Stimulated activated naive B cell treated with anti-CD40 and anti-IgM and Interleukin-4, amounts not matched to agents 10 μg/mL and 1 μg/mL and 100 μg/mL, for 72 hours (primary cell): ENCODE data around the gene TBATA.
"Not testable (repeated sequence)": the region's sequence is repeated elsewhere in the genome, so short reads cannot be mapped to it uniquely, and the experiment has no call there.

Experiments used
- ATAC-seq, 2 donors: fragments of 150-1000 bp; cut with Tn5 transposase; replicated peaks; 2 replicates each; pipeline ENCODE4 v1.10.0; 2021; ENCODE audit warnings: moderate library complexity in 1 of 2
- DNase-seq: peaks from one replicate; pipeline ENCODE4 v3.0.0; 2021
- H3K27ac Mint-ChIP-seq: one replicate; pipeline ENCODE4 v1.8.0; 2022; ENCODE audit warnings: mild to moderate bottlenecking, mixed read lengths
- H3K27me3 Mint-ChIP-seq, 2 donors: one replicate each; pipeline ENCODE4 v1.8.0; 2022; ENCODE audit warnings: mixed read lengths in 2 of 2
- H3K36me3 Mint-ChIP-seq, 2 donors: one replicate each; pipeline ENCODE4 v1.8.0; 2022; ENCODE audit warnings: mixed read lengths in 2 of 2, mild to moderate bottlenecking in 1 of 2
- H3K4me1 Mint-ChIP-seq, 2 donors: one replicate each; pipeline ENCODE4 v1.8.0; 2022; ENCODE audit warnings: mixed read lengths in 2 of 2, mild to moderate bottlenecking in 1 of 2
- H3K4me3 Mint-ChIP-seq, 2 donors: one replicate each; pipeline ENCODE4 v1.8.0; 2022; ENCODE audit warnings: mild to moderate bottlenecking in 2 of 2, mixed read lengths in 2 of 2, moderate library complexity in 1 of 2
- H3K9me3 Mint-ChIP-seq, 2 donors: one replicate each; pipeline ENCODE4 v1.8.0; 2022; ENCODE audit warnings: mixed read lengths in 2 of 2, mild to moderate bottlenecking in 1 of 2

The TBATA gene

DNA sequence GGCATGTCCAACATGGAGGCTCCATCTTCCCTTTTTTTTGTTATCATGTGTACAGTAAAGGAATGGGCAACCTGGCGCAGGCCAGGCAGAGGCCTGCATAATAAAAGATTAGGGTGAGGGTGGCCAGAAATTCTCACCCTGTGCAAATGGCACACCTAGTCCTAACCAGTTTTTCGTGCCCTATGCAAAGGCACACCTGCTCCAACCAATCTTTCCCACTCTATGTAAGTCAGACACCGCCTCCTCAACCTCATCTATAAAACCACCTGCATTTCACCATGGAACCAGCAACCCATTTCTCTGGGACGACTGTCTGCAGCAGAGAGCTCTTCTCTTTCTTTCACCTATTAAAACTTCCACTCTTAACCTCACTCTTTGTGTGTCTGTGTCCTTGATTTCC, 16.1 kb downstream of the TBATA start:
- H3K4me3 Mint-ChIP-seq, result no peak overlapping the region
- peaks cover 6 to 12% of the 10 kb centered on the region in 2 donors for H3K27me3 Mint-ChIP-seq
- peaks cover 13 to 16% of the 10 kb centered on the region in 2 donors for H3K9me3 Mint-ChIP-seq
- H3K36me3 Mint-ChIP-seq, result peaks cover 0 to 2% of the 10 kb centered on the region in 2 donors
- H3K4me1 Mint-ChIP-seq, result no peaks in the 10 kb centered on the region
- ATAC-seq, result no peak
- DNase-seq, result no peak
- H3K27ac Mint-ChIP-seq, result no peak overlapping the region

DNA sequence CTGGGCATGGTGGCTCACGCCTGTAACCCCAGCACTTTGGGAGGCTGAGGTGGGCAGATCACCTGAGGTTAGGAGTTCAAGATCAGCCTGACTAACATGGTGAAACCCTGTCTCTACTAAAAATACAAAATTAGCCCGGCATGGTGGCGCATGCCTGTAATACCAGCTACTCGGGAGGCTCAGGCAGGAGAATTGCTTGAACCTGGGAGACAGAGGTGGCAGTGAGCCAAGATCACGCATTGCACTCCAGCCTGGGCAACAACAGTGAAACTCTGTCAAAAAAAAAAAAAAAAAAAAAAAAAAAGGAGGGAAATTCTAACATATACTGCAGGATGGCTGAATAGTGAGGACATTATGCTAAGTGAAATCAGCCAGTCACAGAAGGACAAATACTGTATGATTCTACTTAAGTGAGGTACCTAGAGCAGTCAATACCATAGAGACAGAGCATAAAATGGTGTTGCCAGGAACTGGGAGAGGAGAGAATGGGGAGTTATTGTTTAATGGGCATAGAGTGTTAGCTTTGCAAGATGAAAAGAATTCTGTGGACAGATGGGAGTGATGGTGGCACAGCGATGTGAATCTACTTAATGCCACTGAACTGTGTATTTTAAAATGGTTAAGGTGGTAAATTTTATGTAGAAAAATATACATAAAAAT, 17.0 kb downstream of the TBATA start:
- not testable (repeated sequence) for ATAC-seq, H3K27ac Mint-ChIP-seq, H3K36me3 Mint-ChIP-seq, H3K4me1 Mint-ChIP-seq, H3K4me3 Mint-ChIP-seq, DNase-seq
- Mint-ChIP-seq H3K9me3 (peaks cover 13 to 16% of the 10 kb centered on the region in 2 donors), H3K27me3 (peaks cover 6 to 12% of the 10 kb centered on the region in 2 donors)

DNA sequence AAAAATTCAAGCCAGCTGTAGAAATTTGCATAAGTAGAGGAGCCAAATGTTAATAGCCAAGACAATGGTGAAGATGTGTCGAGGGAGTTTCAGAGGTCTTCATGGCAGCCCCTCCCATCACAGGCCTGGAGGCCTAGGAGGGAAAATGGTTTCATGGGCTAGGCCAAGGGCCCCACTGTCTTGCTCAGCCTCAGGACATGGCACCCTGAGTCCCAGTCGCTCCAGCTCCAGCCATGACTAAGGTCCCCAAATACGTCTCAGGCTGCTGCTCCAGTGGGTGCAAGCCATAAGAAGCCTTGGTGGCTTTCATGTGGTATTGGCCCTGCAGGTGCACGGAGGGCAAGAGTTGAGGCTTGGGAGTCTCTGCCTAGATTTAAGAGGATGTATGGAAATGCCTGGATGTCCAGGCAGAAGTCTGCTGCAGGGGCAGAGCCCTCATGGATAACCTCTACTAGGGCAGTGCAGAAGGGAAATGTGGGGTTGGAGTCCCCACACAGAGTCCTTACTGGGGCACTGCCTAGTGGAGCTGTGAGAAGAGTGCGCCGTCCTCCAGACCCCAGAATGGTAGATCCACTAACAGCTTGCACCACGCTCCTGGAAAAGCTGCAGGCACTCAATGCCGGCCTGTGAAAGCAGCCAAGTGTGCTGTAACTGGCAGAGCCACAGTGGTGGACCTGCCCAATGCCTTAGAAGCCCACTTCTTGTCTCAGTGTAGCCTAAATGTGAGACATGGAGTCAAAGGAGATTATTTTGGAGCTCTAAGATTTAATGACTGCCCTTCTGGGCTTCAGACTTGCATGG, 19.2 kb downstream of the TBATA start:
- ATAC-seq, result no peak
- H3K36me3 Mint-ChIP-seq, result peaks cover 0 to 2% of the 10 kb centered on the region in 2 donors

DNA sequence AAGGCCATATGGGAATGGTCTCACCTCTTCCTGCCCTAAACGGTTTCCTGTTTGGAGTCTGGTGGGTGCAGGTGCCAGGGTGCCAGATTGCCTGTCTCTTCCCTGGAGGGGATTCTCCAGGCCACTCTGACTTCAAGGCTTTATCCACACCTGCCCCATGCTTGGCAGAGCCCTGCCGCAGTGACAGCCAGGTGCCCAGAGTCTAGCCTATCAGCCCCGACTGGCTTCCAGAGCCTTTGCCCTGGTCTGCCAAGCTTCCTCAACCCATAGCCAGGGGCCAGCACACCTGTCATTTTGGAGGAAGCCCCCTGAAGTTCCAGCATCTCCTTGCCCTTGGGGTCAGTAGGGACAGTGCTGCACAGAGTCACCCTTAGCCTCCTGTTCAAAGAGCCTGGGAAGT, 21.6 kb downstream of the TBATA start:
- no peak overlapping the region for H3K27ac Mint-ChIP-seq
- ATAC-seq (no peak), DNase-seq (no peak)
- H3K9me3 Mint-ChIP-seq, result peaks cover 13 to 16% of the 10 kb centered on the region in 2 donors
- peaks cover 13 to 23% of the 10 kb centered on the region in 2 donors for H3K27me3 Mint-ChIP-seq
- H3K4me3 Mint-ChIP-seq, result no peak overlapping the region
- H3K4me1 Mint-ChIP-seq, result peaks cover 0 to 5% of the 10 kb centered on the region in 2 donors
- H3K36me3 Mint-ChIP-seq, result peaks cover 0 to 2% of the 10 kb centered on the region in 2 donors

More for the DNA sequence above, 19.2 kb downstream of the TBATA start:
- no peak overlapping the region for H3K27ac Mint-ChIP-seq
- DNase-seq, result no peak
- H3K27me3 Mint-ChIP-seq, result peaks cover 13 to 18% of the 10 kb centered on the region in 2 donors
- no peaks in the 10 kb centered on the region for H3K4me1 Mint-ChIP-seq
- H3K9me3 Mint-ChIP-seq, result peaks cover 13 to 16% of the 10 kb centered on the region in 2 donors
- H3K4me3 Mint-ChIP-seq, result no peak overlapping the region

DNA sequence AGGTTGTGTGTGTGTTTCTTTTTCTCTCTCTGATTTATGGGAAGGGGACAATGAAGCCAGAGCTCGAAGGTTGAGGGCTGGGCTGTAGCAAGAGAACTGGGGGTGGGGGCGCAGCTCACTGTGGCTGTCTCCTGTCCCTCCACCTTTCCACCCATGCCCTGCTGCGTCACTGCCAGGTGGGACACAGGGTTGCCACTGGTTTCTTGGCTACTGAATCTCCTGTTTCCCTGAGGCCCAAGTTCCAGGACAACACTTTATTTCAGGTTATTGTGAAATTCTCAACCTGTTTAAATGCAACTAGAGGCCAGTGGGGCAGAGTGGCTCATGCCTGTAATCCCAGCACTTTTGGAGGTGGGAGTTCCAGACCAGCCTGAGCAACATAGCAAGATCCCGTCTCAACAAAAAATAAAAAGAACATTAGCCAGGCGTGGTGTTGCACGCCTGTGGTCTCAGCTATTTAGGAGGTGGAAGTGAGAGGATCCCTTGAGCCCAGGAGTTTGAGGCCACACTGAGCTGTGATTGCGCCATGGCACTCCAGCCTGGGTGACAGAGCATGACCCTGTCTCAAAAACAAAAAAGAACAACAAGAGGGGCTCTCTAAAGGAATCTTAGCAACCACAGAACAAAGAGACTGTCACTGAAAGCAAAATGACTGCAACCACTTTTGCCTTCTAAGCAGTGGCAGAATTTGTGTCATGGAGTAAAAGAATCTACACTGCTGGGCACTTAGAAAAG, 22.6 kb downstream of the TBATA start:
- H3K27me3 Mint-ChIP-seq, result peaks cover 13 to 20% of the 10 kb centered on the region in 2 donors
- ATAC-seq (no peak), DNase-seq (no peak)
- H3K27ac Mint-ChIP-seq, result no peak overlapping the region
- H3K4me3 Mint-ChIP-seq, result no peak overlapping the region
- peaks cover 0 to 2% of the 10 kb centered on the region in 2 donors for H3K36me3 Mint-ChIP-seq
- peaks cover 0 to 5% of the 10 kb centered on the region in 2 donors for H3K4me1 Mint-ChIP-seq
- H3K9me3 Mint-ChIP-seq, result peaks cover 13 to 16% of the 10 kb centered on the region in 2 donors

DNA sequence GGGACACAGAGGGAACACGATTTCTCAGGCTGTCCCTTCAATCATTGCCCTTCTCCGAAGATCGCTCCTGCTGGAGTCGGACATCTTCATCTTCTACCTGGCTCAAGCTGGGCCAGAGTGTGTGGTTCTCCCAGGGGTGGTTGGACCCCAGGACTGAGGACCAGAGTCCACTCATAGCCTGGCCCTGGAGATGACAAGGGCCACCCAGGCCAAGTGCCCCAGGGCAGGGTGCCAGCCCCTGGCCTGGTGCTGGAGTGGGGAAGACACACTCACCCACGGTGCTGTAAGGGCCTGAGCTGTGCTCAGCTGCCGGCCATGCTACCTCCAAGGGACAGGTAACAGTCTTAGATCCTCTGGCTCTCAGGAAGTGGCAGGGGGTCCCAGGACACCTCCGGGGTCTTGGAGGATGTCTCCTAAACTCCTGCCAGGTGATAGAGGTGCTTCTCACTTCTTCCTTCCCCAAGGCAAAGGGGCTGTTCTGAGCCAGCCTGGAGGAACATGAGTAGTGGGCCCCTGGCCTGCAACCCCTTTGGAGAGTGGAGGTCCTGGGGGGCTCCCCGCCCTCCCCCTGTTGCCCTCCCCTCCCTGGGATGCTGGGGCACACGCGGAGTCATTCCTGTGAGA, 23.3 kb downstream of the TBATA start:
- Mint-ChIP-seq H3K27me3 (peaks cover 13 to 15% of the 10 kb centered on the region in 2 donors), H3K9me3 (peaks cover 12 to 14% of the 10 kb centered on the region in 2 donors), H3K27ac (no peak overlapping the region), H3K4me1 (peaks cover 0 to 5% of the 10 kb centered on the region in 2 donors), H3K4me3 (no peak overlapping the region), H3K36me3 (peaks cover 0 to 2% of the 10 kb centered on the region in 2 donors)
- DNase-seq (no peak), ATAC-seq (no peak)

DNA sequence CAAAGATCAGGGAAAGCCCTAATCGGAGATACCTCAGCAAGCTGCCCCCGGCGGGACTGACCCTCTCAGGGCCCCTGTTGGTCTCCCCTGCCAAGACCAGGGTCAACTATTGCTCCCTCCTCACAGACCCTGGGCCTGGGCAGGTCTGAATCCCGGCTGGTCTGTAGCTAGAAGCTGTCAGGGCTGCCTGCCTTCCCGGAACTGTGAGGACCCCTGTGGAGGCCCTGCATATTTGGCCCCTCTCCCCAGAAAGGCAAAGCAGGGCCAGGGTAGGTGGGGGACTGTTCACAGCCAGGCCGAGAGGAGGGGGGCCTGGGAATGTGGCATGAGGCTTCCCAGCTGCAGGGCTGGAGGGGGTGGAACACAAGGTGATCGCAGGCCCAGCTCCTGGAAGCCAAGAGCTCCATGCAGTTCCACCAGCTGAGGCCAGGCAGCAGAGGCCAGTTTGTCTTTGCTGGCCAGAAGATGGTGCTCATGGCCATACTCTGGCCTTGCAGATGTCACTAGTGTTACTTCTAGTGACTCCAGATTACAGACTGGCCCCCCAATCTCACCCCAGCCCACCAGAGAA, 24.1 kb downstream of the TBATA start:
- Mint-ChIP-seq H3K9me3 (peaks cover 7 to 8% of the 10 kb centered on the region in 2 donors), H3K4me1 (peaks cover 0 to 5% of the 10 kb centered on the region in 2 donors), H3K36me3 (no peaks in the 10 kb centered on the region), H3K27me3 (peaks cover 7 to 11% of the 10 kb centered on the region in 2 donors), H3K4me3 (no peak overlapping the region), H3K27ac (no peak overlapping the region)
- no peak for ATAC-seq
- DNase-seq, result no peak

DNA sequence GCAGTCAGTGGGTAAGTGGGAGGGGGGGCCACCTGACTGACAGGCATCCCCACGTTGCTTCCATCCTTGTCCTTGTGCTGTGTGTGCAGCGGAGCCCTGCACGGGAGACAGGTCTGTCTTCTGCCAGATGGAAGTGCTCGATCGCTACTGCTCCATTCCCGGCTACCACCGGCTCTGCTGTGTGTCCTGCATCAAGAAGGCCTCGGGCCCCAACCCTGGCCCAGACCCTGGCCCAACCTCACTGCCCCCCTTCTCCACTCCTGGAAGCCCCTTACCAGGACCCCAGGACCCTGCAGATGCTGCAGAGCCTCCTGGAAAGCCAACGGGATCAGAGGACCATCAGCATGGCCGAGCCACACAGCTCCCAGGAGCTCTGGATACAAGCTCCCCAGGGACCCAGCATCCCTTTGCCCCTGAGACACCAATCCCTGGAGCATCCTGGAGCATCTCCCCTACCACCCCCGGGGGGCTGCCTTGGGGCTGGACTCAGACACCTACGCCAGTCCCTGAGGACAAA, 24.8 kb downstream of the TBATA start:
- Mint-ChIP-seq H3K4me3 (no peak overlapping the region), H3K27me3 (peaks cover 7 to 11% of the 10 kb centered on the region in 2 donors), H3K27ac (no peak overlapping the region), H3K36me3 (no peaks in the 10 kb centered on the region), H3K4me1 (peaks cover 0 to 5% of the 10 kb centered on the region in 2 donors), H3K9me3 (peaks cover 3 to 4% of the 10 kb centered on the region in 2 donors)
- ATAC-seq (no peak), DNase-seq (no peak)

DNA sequence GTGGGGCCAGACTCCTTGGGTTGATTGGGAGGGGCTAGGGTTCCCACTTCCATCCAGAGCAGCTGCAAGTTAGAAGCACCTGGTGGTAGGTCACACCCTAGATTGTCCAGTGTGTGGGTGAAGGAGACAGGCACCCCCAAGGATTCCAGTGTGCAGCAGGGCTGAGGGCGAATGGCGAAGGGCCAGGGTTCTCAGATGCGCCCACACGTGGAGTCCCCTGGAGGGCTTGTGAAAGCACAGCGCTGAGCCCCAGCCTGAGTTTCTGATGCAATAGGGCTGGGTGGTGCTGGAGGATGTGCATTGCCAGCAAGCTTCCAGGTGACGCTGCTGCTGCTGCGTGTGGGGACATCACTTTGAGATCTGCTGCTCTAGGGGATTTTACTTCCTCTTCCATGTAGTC, 25.4 kb downstream of the TBATA start:
- Mint-ChIP-seq H3K27me3 (peaks cover 7 to 11% of the 10 kb centered on the region in 2 donors), H3K9me3 (no peaks in the 10 kb centered on the region), H3K4me3 (no peak overlapping the region), H3K27ac (no peak overlapping the region), H3K36me3 (no peaks in the 10 kb centered on the region), H3K4me1 (peaks cover 0 to 5% of the 10 kb centered on the region in 2 donors)
- DNase-seq (no peak), ATAC-seq (no peak)

DNA sequence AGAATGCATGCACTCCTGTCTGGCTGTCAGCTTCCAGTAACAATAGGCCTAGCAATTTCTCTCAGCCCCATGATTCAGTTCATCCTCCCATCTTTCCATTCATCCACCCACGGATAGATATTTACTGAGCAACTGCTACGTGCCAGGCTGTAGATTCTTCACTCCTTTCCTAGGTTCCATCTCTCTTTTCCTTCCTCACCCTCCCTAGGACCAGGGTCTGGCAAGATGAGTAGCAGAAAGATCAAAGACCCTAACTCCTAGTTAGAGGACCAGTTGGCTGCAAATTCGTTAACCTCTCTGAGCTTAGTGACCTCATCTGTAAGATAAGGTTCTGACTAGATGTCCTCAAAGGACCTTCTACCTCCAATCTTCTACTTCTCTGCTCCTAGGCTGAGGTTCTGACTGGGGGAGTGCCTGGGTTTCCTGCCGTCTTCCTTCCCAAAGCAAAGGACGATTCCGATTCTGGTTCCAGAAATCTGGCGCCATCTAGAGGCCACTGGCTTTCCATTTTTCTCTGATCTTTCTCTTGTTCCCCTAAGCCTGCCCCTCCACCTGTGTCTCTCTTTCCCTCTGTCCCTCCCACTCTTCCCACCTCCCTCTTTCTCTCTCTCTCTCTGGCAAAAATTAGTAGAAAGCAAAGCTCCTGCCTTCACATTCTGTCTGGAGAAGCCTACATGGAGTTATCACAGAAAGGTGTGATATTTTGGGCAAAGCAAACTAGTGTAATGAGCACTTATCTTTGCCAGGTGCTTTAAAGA, 26.2 kb downstream of the TBATA start:
- ATAC-seq (peak; percentile 57 to 62), DNase-seq (peak; percentile 17)
- Mint-ChIP-seq H3K27ac (no peak overlapping the region), H3K9me3 (no peaks in the 10 kb centered on the region), H3K4me3 (no peak overlapping the region), H3K27me3 (peaks cover 7 to 11% of the 10 kb centered on the region in 2 donors), H3K36me3 (no peaks in the 10 kb centered on the region), H3K4me1 (peaks cover 0 to 5% of the 10 kb centered on the region in 2 donors)

DNA sequence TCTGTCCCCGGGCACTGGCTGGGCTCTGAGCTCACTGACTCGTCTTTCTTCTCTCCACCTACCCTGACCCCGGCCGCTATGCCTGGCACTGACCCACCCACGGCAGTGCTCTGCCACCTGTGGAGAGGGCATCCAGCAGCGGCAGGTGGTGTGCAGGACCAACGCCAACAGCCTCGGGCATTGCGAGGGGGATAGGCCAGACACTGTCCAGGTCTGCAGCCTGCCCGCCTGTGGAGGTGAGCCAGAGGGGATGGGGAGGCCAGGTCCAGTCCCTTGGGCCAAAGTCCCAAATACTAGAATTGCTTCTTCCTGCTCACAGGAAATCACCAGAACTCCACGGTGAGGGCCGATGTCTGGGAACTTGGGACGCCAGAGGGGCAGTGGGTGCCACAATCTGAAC, 27.3 kb downstream of the TBATA start:
- peaks cover 0 to 5% of the 10 kb centered on the region in 2 donors for H3K4me1 Mint-ChIP-seq
- H3K4me3 Mint-ChIP-seq, result no peak overlapping the region
- no peak overlapping the region for H3K27ac Mint-ChIP-seq
- peaks cover 7 to 11% of the 10 kb centered on the region in 2 donors for H3K27me3 Mint-ChIP-seq
- H3K36me3 Mint-ChIP-seq, result no peaks in the 10 kb centered on the region
- ATAC-seq (no peak), DNase-seq (no peak)
- no peaks in the 10 kb centered on the region for H3K9me3 Mint-ChIP-seq

DNA sequence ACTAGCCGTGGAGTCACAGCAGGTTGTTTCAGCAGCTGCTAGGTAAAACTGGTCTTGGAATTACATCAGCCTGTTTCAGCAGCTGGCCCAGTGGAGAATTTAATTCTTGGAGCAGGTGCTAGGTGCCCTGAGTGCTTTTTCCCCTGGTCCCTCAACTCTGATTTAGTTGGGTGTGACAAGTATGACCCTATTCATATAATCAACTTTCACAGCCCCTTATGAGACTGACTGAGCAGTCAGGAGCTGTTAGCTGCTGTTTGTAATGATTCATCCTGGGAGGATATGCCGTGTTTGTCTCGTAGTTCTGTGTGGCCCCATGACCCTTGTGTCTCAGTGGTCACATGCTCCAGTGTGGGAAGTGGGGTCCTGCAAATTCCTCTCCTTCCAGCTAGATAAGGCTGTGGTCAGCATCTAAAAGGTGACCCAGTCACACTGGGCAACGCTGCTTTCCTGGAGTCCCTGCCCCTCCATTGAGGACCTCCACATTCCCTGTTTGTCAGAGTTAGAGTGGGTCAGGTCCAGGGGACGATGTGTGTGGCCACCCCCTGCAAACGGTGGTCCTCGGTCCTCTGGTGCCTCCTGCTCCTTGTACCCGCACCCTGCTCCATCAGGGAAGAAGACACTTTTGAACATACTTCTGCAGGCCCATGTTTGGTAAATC, 28.3 kb downstream of the TBATA start:
- Mint-ChIP-seq H3K36me3 (no peaks in the 10 kb centered on the region), H3K9me3 (no peaks in the 10 kb centered on the region), H3K27me3 (peaks cover 7 to 11% of the 10 kb centered on the region in 2 donors), H3K4me3 (no peak overlapping the region), H3K4me1 (peaks cover 0 to 5% of the 10 kb centered on the region in 2 donors), H3K27ac (no peak overlapping the region)
- ATAC-seq, result no peak
- DNase-seq, result no peak
